ENCODE results near the gene ATF4.

Gene ATF4

DNA sequence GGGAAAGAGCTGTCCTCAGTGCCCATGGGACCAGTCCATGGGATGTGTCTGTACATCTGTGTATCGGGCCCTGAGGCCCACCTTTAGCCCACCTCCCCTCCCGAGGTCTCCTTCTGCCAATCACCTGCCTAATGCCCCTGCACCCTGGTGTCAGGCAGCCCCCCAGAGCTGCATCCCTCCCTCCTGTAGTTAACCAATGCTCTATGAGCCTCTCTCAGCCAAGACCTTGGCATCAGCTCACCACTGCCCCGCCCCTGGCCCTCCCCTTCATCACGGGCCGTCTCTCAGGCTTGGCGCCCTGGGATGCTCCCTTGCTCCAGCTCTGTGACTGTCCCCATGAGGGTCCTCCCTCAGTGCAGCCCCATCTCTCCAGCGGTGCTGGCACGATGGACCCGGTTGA, 45.0 kb upstream of the ATF4 start:
- DNase-seq (ENCODE audit: extremely low read depth, low read depth) = no peak
- TF ChIP-seq, protein P1, sequence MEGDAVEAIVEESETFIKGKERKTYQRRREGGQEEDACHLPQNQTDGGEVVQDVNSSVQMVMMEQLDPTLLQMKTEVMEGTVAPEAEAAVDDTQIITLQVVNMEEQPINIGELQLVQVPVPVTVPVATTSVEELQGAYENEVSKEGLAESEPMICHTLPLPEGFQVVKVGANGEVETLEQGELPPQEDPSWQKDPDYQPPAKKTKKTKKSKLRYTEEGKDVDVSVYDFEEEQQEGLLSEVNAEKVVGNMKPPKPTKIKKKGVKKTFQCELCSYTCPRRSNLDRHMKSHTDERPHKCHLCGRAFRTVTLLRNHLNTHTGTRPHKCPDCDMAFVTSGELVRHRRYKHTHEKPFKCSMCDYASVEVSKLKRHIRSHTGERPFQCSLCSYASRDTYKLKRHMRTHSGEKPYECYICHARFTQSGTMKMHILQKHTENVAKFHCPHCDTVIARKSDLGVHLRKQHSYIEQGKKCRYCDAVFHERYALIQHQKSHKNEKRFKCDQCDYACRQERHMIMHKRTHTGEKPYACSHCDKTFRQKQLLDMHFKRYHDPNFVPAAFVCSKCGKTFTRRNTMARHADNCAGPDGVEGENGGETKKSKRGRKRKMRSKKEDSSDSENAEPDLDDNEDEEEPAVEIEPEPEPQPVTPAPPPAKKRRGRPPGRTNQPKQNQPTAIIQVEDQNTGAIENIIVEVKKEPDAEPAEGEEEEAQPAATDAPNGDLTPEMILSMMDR (IDR thresholded peaks at IDR 0.05; ENCODE audit: low read depth, low read length, missing control alignments) = no peak
- no peak overlapping the region for H3K4me3 ChIP-seq (replicated peaks; ENCODE audit: low read depth, low read length)

DNA sequence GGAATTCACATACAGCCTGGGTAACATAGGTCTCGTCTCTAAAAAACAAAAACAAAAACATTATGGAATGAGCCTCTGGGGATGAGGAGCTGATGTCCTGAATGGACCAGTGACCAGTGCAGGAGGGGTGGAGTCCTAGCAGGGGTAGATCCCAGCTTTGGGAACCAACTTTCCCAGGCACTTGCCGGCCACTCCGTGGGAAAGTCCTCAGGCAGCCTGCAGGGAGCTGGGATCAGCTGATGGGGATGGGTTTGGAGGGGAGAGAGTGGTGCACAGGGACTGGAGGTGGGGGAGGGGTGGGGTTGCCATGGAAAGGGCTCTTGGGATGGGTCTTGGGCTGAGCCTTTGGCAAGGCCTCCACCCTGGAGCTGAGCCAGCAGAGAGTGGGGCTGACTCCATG, 44.5 kb upstream of the ATF4 start:
- DNase-seq (ENCODE audit: extremely low read depth, low read depth) = no peak
- no peak overlapping the region for H3K4me3 ChIP-seq (replicated peaks; ENCODE audit: low read depth, low read length)
- TF ChIP-seq, protein P1 (IDR thresholded peaks at IDR 0.05; ENCODE audit: low read depth, low read length, missing control alignments) = no peak

DNA sequence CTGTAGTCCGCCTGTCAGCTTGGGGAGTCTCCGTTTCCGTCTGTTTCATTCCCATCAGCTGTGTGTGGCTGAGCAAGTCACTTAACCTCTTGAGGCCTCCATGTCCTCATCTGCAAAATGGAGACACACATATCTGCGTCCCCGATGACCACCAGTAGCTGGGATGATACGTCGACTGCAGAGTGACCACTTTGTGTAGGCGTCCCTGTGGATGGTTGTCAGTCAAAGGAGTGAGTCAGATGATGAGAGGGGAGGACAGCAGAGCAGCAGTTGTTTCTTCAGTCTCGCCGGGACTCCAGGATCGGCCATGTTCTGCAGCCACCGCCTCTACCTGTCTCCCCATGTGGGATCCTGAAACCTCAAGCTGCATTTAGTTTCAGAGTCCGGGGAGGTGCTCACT, 43.7 kb upstream of the ATF4 start:
- TF ChIP-seq, protein P1 (IDR thresholded peaks at IDR 0.05; ENCODE audit: low read depth, low read length, missing control alignments) = no peak
- H3K4me3 ChIP-seq (replicated peaks; ENCODE audit: low read depth, low read length) = no peak overlapping the region
- DNase-seq (ENCODE audit: extremely low read depth, low read depth) = no peak

DNA sequence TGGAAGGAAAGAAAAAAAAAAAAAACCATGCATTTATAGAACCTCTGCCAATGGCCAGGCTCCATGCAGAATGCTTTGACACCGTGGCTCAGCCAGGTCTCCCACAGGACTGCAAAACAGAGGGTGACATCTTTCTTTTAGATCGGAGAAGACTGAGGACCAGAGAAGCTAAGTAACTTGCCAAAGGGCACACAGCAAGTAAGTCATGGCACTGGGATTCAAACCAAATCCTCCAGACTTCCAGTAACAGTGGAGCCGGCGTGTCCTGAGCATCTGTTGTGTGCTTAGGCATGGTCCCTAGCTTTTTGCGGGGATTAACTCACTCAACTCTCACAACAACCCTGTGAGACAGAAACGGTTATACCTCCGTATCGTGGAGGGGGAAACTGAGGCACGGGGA, 42.8 kb upstream of the ATF4 start:
- H3K4me3 ChIP-seq (replicated peaks; ENCODE audit: low read depth, low read length) = no peak overlapping the region
- no peak for DNase-seq (ENCODE audit: extremely low read depth, low read depth)
- TF ChIP-seq, protein P1 (IDR thresholded peaks at IDR 0.05; ENCODE audit: low read depth, low read length, missing control alignments) = no peak

DNA sequence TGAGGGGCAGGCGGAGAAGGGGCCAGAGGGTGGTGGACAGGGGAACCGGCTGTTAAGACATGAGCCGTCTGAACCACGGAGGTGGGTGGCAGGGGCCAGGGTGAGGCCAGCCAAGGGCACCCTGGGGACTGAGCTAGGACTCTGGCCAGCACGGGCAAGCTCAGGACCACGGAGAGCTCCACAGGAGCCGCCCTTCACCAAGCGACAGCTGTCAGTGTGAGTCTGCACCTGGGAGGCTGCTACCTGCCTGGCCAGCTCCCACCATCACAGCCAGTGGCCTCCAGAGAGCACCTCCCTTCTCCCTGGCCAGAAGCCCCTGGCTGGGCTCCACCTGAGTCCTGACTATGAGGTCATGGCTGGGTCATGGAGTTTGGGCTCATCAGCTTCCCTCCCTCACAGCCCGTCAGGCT, 41.9 kb upstream of the ATF4 start:
- TF ChIP-seq, protein P1 (IDR thresholded peaks at IDR 0.05; ENCODE audit: low read depth, low read length, missing control alignments) = no peak
- no peak for DNase-seq (ENCODE audit: extremely low read depth, low read depth)

DNA sequence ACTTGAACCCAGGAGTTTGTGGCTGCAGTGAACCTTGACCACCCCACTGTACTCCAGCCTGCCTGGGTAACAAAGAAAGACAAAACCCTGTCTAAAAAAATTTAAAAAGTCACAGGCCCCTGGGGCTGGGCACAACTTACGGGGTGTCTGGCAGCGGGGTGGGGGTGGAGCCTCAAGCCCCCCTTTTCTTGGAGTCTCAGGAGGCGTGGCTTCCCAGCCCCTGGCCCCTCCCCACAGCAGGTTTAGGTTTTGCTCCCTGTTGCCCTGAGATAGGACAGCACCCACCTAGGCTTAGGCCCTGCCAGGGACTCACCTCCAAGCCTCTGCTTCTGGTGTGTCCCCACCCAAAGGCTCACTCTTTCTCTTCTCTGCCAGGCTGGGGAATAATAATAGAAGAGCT, 41.1 kb upstream of the ATF4 start:
- no peak for DNase-seq (ENCODE audit: extremely low read depth, low read depth)
- TF ChIP-seq, protein P1 (IDR thresholded peaks at IDR 0.05; ENCODE audit: low read depth, low read length, missing control alignments) = no peak
- no peak overlapping the region for H3K4me3 ChIP-seq (replicated peaks; ENCODE audit: low read depth, low read length)

More for the DNA sequence above, 41.9 kb upstream of the ATF4 start:
- H3K4me3 ChIP-seq (replicated peaks; ENCODE audit: low read depth, low read length) = no peak overlapping the region

DNA sequence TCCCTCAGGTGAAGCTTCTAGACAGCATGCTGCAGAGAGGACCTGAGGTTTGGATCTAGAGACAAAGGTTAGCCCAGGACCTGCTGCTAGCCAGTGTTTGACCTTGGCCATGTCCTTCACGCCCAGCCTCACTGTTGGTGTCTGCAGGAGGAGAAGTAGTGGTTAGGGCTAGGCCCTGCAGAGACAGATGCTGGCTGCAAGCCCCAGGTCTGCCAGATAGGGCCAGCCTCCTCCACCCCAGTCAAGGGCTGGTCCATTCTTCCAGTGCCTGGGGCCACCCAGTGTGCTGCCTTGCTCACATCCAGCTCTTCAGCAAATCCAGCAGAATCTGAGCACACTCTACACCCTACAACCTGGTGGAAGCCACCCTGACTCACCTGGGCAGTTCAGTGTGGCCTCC, 39.8 kb upstream of the ATF4 start:
- H3K4me3 ChIP-seq (replicated peaks; ENCODE audit: low read depth, low read length) = no peak overlapping the region
- no peak for DNase-seq (ENCODE audit: extremely low read depth, low read depth)
- TF ChIP-seq, protein P1 (IDR thresholded peaks at IDR 0.05; ENCODE audit: low read depth, low read length, missing control alignments) = no peak

All from HFF-Myc (cell line).